Hepatocyte (in vitro differentiated cells): ENCODE measurements around the gene TENM4. TPM values are rescaled to one million over a fixed set of nuclear protein-coding genes. Genes with fewer than 3 reads are reported as not detected.

Experiments
- DNase-seq: peaks from one replicate; pipeline ENCODE4 v3.0.0-alpha.2; 2016; ENCODE audit warnings: low spot score
- H2AFZ ChIP-seq: fragments of 200-600 bp; sonication (generic); 2 replicates; pipeline ENCODE4 v1.6.0; 2016; ENCODE audit warnings: antibody characterized with exemption, mild to moderate bottlenecking
- H3K27ac ChIP-seq: fragments of 200-600 bp; sonication (generic); 2 replicates; pipeline ENCODE4 v1.5.1; 2016; ENCODE audit warnings: mild to moderate bottlenecking
- H3K27me3 ChIP-seq: fragments of 200-600 bp; sonication (generic); 2 replicates; pipeline ENCODE4 v1.6.1; 2016
- H3K36me3 ChIP-seq: fragments of 200-600 bp; sonication (generic); replicated peaks from 2 replicates; pipeline ENCODE4 v1.5.1; 2016; ENCODE audit warnings: low read depth; ENCODE audit not compliant: insufficient read depth
- H3K4me1 ChIP-seq: fragments of 200-600 bp; sonication (generic); 2 replicates; pipeline ENCODE4 v1.5.1; 2016; ENCODE audit warnings: mild to moderate bottlenecking, moderate library complexity; ENCODE audit not compliant: insufficient read depth
- H3K4me2 ChIP-seq: fragments of 200-600 bp; sonication (generic); 2 replicates; pipeline ENCODE4 v1.6.0; 2016
- H3K4me3 ChIP-seq: fragments of 200-600 bp; sonication (generic); 2 replicates; pipeline ENCODE4 v1.5.1; 2016; ENCODE audit warnings: mild to moderate bottlenecking
- H3K79me2 ChIP-seq: fragments of 200-600 bp; sonication (generic); 2 replicates; pipeline ENCODE4 v1.6.0; 2017; ENCODE audit warnings: mild to moderate bottlenecking
- H3K9me2 ChIP-seq: fragments of 200-600 bp; sonication (generic); replicated peaks from 2 replicates; pipeline ENCODE4 v1.6.0; 2017; ENCODE audit warnings: mild to moderate bottlenecking; ENCODE audit not compliant: insufficient read depth
- H3K9me3 ChIP-seq: fragments of 200-600 bp; sonication (generic); 2 replicates; pipeline ENCODE4 v1.5.1; 2016; ENCODE audit warnings: low read depth, mild to moderate bottlenecking
- H4K20me1 ChIP-seq: fragments of 200-600 bp; sonication (generic); 2 replicates; pipeline ENCODE4 v1.6.0; 2016; ENCODE audit warnings: mild to moderate bottlenecking; ENCODE audit not compliant: insufficient read depth, poor library complexity, severe bottlenecking
- CTCF ChIP-seq: fragments of 200-600 bp; sonication (generic); IDR thresholded peaks from 2 replicates; pipeline ENCODE4 v1.5.1; 2016; ENCODE audit warnings: antibody characterized with exemption, mild to moderate bottlenecking; ENCODE audit not compliant: poor library complexity
- EZH2 ChIP-seq: fragments of 200-600 bp; sonication (generic); IDR thresholded peaks from 2 replicates; pipeline ENCODE4 v1.6.1; 2016; ENCODE audit warnings: antibody characterized with exemption, mild to moderate bottlenecking, borderline replicate concordance
- EZH2phosphoT487 ChIP-seq: fragments of 200-600 bp; sonication (generic); IDR thresholded peaks from one replicate; pipeline ENCODE4 v1.6.1; 2018; ENCODE audit warnings: antibody characterized with exemption, mild to moderate bottlenecking, low read depth, moderate library complexity; ENCODE audit not compliant: unreplicated experiment, severe bottlenecking
- WGBS: methylation state at CpG from one replicate; pipeline ENCODE4 v1.1.6; 2016; ENCODE audit warnings: low lambda C conversion rate; ENCODE audit errors: missing lambda C conversion rate; 5-methylcytosine and 5-hydroxymethylcytosine counted together
- polyA plus RNA-seq: library from polyadenylated mRNA; unstranded; fragments of >200 nt; fragmentation: Nextera tagmentation; extraction: Ambion mirVana; gene quantifications from 2 replicates; pipeline ENCODE4 v1.2.1, GENCODE V29; 2016
- total RNA-seq: library from RNA; depleted of rRNA; stranded (reverse); fragments of >200 nt; gene quantifications from 2 replicates; pipeline ENCODE4 v1.2.3, GENCODE V29; 2014

TENM4 gene
- total and polyA plus RNA-seq, 2 experiments from 2014 or later: 18.4 to 18.7 TPM

- Histone ChIP-seq H4K20me1 (no peaks in the 10 kb centered on the region), H3K36me3 (no peaks in the 10 kb centered on the region), H3K4me2 (no peak overlapping the region), H3K9me3 (no peaks in the 10 kb centered on the region), H3K79me2 (no peaks in the 10 kb centered on the region), H3K9me2 (no peaks in the 10 kb centered on the region), H3K4me1 (peaks cover 27% of the 10 kb centered on the region), H2AFZ (no peak overlapping the region), H3K4me3 (no peak overlapping the region), H3K27ac (no peak overlapping the region), H3K27me3 (no peaks in the 10 kb centered on the region)
- TF ChIP-seq CTCF (no peak), EZH2 (no peak), EZH2phosphoT487 (no peak)
- no peak for DNase-seq
- 93% methylated on average over 7 of the region's 7 CpGs for WGBS
Observed at GRCh38 chr11:79241205-79241851, 199.5 kb downstream of the TENM4 start.

- no peaks in the 10 kb centered on the region for H3K36me3 ChIP-seq
- H3K4me3 ChIP-seq: no peak overlapping the region
- no peaks in the 10 kb centered on the region for H3K27me3 ChIP-seq
- H3K9me3 ChIP-seq: no peaks in the 10 kb centered on the region
- 28% methylated on average over 6 of the region's 6 CpGs for WGBS
- no peaks in the 10 kb centered on the region for H3K9me2 ChIP-seq
- DNase-seq: peak; percentile 27
- no peaks in the 10 kb centered on the region for H4K20me1 ChIP-seq
- H3K79me2 ChIP-seq: no peaks in the 10 kb centered on the region
- H3K4me1 ChIP-seq: peaks cover 31% of the 10 kb centered on the region
- no peak for TF ChIP-seq EZH2phosphoT487
- no peak for TF ChIP-seq EZH2
- TF ChIP-seq CTCF: no peak
- H2AFZ ChIP-seq: no peak overlapping the region
- H3K27ac ChIP-seq: peak overlapping the region; percentile 52
- H3K4me2 ChIP-seq: peak overlapping the region; percentile 22
Observed at GRCh38 chr11:79237703-79238102, 203.1 kb downstream of the TENM4 start.

GRCh38 chr11:79237091-79237490 lies 203.7 kb downstream of the TENM4 start:
- H3K27ac ChIP-seq: peak overlapping the region; percentile 52

More at GRCh38 chr11:79237091-79237490, 203.7 kb downstream of the TENM4 start:
- Histone ChIP-seq H3K4me3 (no peak overlapping the region), H4K20me1 (no peaks in the 10 kb centered on the region), H2AFZ (no peak overlapping the region), H3K79me2 (no peaks in the 10 kb centered on the region), H3K4me2 (peak overlapping the region; percentile 33), H3K36me3 (no peaks in the 10 kb centered on the region), H3K4me1 (peaks cover 31% of the 10 kb centered on the region), H3K27me3 (no peaks in the 10 kb centered on the region), H3K9me2 (no peaks in the 10 kb centered on the region), H3K9me3 (no peaks in the 10 kb centered on the region)
- no peak for DNase-seq
- WGBS: 76% methylated on average over 5 of the region's 5 CpGs
- no peak for TF ChIP-seq CTCF
- no peak for TF ChIP-seq EZH2phosphoT487
- no peak for TF ChIP-seq EZH2
